ENCODE data around the gene MYO15B. TPM values are rescaled to one million over a fixed set of nuclear protein-coding genes. Genes with fewer than 3 reads are reported as not detected.

MYO15B gene
- total and polyA plus RNA-seq, 2 of the 13 experiments (the other 11 are each of a cell fraction or from before 2014, with no cell fraction given) = 2.8 to 8.1 TPM

GRCh38 chr17:75645889-75646637 is 58.5 kb downstream of the MYO15B start (continued):
- TF ChIP-seq, protein P1, sequence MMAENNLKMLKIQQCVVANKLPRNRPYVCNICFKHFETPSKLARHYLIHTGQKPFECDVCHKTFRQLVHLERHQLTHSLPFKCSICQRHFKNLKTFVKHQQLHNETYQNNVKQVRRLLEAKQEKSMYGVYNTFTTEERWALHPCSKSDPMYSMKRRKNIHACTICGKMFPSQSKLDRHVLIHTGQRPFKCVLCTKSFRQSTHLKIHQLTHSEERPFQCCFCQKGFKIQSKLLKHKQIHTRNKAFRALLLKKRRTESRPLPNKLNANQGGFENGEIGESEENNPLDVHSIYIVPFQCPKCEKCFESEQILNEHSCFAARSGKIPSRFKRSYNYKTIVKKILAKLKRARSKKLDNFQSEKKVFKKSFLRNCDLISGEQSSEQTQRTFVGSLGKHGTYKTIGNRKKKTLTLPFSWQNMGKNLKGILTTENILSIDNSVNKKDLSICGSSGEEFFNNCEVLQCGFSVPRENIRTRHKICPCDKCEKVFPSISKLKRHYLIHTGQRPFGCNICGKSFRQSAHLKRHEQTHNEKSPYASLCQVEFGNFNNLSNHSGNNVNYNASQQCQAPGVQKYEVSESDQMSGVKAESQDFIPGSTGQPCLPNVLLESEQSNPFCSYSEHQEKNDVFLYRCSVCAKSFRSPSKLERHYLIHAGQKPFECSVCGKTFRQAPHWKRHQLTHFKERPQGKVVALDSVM (CRISPR knock-in tag; IDR thresholded peaks at IDR 0.05) = peak; percentile 50
- TF ChIP-seq ZNF30 (CRISPR knock-in tag; IDR thresholded peaks at IDR 0.05) (no peak), U2AF1 (optimal IDR thresholded peaks at IDR 0.05; ENCODE audit: low read depth, low read length) (no peak), ZNF569 (CRISPR knock-in tag; IDR thresholded peaks at IDR 0.05; ENCODE audit: borderline replicate concordance) (0 out of 2 replicates have a peak, but pooled peaks have one; percentile 36), PHF20 (CRISPR knock-in tag; IDR thresholded peaks at IDR 0.05) (peak; percentile 77; the same call in 1 of the 2 replicates), SMAD3 (CRISPR knock-in tag; IDR thresholded peaks at IDR 0.05) (peak; percentile 68), MLLT10 (CRISPR knock-in tag; IDR thresholded peaks at IDR 0.05) (no peak), ZNF121 (CRISPR knock-in tag; IDR thresholded peaks at IDR 0.05) (peak; percentile 49), FLYWCH1 (CRISPR knock-in tag; IDR thresholded peaks at IDR 0.05) (no peak), ZMYM3 (CRISPR knock-in tag; IDR thresholded peaks at IDR 0.05) (no peak; the same call in none of the 2 replicates), SP5 (CRISPR knock-in tag; IDR thresholded peaks at IDR 0.05; ENCODE audit: borderline replicate concordance, low read depth) (peak; percentile 43; the same call in 1 of the 2 replicates), BRCA1 (CRISPR knock-in tag; IDR thresholded peaks at IDR 0.05) (0 out of 2 replicates have a peak, but pooled peaks have one; percentile 2), GPBP1L1 (CRISPR knock-in tag; IDR thresholded peaks at IDR 0.05) (no peak), ATF7-NPFF (CRISPR knock-in tag; IDR thresholded peaks at IDR 0.05; ENCODE audit: low read depth) (no peak), MNT (IDR thresholded peaks at IDR 0.05) (peak; percentile 56; the same call in 1 of the 2 replicates), TRAFD1 (CRISPR knock-in tag; IDR thresholded peaks at IDR 0.05; ENCODE audit: borderline replicate concordance) (0 out of 2 replicates have a peak, but pooled peaks have one; percentile 72), ZNF33B (CRISPR knock-in tag; IDR thresholded peaks at IDR 0.05) (0 out of 2 replicates have a peak, but pooled peaks have one; percentile 54), ZBTB26 (CRISPR knock-in tag; IDR thresholded peaks at IDR 0.05; ENCODE audit: borderline replicate concordance) (peak; percentile 9; the same call in 1 of the 2 replicates)
- TF ChIP-seq, protein P2, sequence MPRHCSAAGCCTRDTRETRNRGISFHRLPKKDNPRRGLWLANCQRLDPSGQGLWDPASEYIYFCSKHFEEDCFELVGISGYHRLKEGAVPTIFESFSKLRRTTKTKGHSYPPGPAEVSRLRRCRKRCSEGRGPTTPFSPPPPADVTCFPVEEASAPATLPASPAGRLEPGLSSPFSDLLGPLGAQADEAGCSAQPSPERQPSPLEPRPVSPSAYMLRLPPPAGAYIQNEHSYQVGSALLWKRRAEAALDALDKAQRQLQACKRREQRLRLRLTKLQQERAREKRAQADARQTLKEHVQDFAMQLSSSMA (CRISPR knock-in tag; IDR thresholded peaks at IDR 0.05) = 0 out of 2 replicates have a peak, but pooled peaks have one; percentile 24
- TF ChIP-seq, protein P3, sequence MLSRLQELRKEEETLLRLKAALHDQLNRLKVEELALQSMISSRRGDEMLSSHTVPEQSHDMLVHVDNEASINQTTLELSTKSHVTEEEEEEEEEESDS (CRISPR knock-in tag; IDR thresholded peaks at IDR 0.05; ENCODE audit: borderline replicate concordance) = no peak

Data from HepG2 (cell line).